ENCODE measurements around the gene PXMP2.
A peak's percentile ranks its signal among the peaks of the same experiment; 100 is the strongest.
"Not testable (repeated sequence)": the region's sequence is repeated elsewhere in the genome, so short reads cannot be mapped to it uniquely, and the experiment has no call there.

Gene PXMP2

DNA sequence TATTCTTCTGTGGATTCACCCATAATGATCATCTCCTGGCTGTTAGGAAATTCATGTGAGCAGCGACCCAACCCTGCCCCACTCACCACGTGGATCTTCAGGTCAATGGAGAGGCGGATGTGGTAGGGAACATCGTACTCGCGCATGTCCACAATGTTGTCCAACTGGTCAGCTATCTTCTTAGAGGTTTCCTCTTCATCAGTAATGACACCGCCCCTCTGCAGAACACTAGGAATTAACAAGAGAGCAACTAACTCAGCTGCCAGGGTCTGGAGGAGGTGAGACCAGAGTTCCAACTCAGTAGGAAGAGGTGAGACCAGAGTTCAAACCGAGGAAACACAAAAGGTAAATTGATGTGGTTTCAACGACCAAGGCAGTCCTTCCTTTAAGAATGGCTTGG, 9.9 kb upstream of the PXMP2 start:
- DNase-seq (ENCODE audit: low read depth): no peak
- no peak overlapping the region for H3K4me3 ChIP-seq (ENCODE audit: low read depth, low read length)
- TF ChIP-seq, protein P1, sequence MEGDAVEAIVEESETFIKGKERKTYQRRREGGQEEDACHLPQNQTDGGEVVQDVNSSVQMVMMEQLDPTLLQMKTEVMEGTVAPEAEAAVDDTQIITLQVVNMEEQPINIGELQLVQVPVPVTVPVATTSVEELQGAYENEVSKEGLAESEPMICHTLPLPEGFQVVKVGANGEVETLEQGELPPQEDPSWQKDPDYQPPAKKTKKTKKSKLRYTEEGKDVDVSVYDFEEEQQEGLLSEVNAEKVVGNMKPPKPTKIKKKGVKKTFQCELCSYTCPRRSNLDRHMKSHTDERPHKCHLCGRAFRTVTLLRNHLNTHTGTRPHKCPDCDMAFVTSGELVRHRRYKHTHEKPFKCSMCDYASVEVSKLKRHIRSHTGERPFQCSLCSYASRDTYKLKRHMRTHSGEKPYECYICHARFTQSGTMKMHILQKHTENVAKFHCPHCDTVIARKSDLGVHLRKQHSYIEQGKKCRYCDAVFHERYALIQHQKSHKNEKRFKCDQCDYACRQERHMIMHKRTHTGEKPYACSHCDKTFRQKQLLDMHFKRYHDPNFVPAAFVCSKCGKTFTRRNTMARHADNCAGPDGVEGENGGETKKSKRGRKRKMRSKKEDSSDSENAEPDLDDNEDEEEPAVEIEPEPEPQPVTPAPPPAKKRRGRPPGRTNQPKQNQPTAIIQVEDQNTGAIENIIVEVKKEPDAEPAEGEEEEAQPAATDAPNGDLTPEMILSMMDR (conservative IDR thresholded peaks at IDR 0.05; ENCODE audit: low read depth, low read length): no peak

DNA sequence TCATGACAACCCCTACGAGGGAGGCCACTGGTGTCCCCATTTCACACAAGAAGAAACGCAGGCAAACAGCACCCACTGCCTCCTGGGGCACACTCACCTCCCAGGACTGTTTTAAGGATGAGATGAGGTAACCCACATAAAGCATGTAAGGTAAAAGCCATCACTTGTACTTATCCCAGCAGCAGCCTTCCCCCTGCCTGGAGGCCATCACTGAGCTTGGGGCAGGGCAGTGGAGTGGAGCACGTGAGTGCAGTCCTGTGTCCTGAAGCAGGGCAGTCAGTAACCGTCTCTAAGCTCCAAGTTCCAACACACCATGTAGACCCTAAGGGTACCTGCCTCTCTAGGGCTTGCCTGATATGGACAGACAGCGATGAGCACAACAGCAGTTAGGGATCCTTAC, 2.0 kb upstream of the PXMP2 start:
- TF ChIP-seq, protein P1 (conservative IDR thresholded peaks at IDR 0.05; ENCODE audit: low read depth, low read length): no peak
- no peak for DNase-seq (ENCODE audit: low read depth)
- H3K4me3 ChIP-seq (ENCODE audit: low read depth, low read length): no peak overlapping the region

DNA sequence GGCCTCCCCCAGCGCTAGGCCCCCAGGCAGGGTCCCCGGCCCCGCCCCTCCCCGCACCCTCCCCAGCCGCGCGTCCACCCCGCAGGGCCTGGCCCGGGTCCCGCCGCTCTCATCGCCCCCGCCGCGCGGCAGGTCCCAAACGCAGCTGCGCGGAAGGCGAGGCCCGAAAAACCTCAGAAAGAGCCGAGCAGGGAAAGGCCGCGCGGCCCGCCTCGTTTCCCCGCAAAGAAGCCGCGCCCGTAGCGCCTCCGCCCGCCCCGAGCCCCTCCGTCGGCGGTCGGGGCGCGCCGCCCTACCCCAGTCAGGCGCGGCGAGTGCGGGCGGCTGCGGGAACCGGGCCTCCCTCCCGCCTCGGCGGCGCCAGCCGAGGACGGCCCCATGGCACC, 569 bp upstream of the PXMP2 start:
- TF ChIP-seq, protein P1 (conservative IDR thresholded peaks at IDR 0.05; ENCODE audit: low read depth, low read length): no peak
- no peak for DNase-seq (ENCODE audit: low read depth)
- peak overlapping the region; percentile 68 for H3K4me3 ChIP-seq (ENCODE audit: low read depth, low read length)

DNA sequence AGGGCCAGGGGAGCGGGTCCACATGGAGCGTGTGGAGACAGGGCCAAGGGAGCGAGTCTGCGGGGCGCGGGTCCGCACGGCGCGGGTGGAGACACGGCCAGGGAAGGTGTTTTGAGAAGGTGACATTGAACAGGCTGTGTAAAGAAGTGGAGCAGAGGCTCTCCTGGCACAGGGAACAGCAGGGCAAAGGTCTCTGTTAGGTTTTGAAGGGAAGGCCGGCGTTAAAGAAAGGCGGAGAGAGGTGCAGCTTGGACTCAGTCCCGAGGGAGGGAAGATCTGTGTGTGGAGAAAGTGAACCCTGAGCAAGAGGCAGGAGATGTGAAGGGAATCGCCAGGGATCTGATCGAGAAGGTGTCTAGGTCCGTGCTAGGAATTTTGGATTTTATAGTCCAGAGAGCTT, 1.8 kb downstream of the PXMP2 start:
- DNase-seq (ENCODE audit: low read depth): no peak
- H3K4me3 ChIP-seq (ENCODE audit: low read depth, low read length): peak overlapping the region; percentile 39

DNA sequence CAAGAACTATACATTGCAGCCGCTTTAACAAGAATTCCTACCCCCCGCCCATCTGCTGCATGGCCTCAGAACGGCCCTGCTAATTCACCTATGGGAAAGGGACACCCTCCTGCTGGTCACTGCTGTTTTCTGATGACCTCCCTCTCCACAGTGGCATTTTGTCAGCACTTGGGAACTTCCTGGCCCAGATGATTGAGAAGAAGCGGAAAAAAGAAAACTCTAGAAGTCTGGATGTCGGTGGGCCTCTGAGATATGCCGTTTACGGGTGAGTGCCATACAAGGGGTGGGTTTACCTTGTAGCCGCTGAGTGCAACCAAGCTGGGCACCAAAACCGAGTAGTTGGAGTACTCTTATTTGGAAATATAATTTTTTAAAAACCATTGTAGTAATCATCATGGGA, 2.7 kb downstream of the PXMP2 start:
- H3K4me3 ChIP-seq (ENCODE audit: low read depth, low read length): no peak overlapping the region
- TF ChIP-seq, protein P1 (conservative IDR thresholded peaks at IDR 0.05; ENCODE audit: low read depth, low read length): no peak
- no peak for DNase-seq (ENCODE audit: low read depth)

More for the DNA sequence above, 1.8 kb downstream of the PXMP2 start:
- TF ChIP-seq, protein P1 (conservative IDR thresholded peaks at IDR 0.05; ENCODE audit: low read depth, low read length): no peak

DNA sequence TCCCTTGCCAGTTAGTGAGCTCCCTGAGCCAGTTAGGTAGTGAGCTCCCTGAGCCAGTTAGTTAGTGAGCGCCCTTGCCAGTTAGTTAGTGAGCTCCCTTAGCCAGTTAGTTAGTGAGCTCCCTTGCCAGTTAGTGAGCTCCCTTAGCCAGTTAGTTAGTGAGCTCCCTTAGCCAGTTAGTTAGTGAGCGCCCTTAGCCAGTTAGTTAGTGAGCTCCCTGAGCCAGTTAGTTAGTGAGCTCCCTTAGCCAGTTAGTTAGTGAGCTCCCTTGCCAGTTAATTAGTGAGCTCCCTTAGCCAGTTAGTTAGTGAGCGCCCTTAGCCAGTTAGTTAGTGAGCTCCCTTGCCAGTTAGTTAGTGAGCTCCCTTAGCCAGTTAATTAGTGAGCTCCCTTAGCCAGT, 4.6 kb downstream of the PXMP2 start:
- H3K4me3 ChIP-seq (ENCODE audit: low read depth, low read length); DNase-seq (ENCODE audit: low read depth): not testable (repeated sequence)

DNA sequence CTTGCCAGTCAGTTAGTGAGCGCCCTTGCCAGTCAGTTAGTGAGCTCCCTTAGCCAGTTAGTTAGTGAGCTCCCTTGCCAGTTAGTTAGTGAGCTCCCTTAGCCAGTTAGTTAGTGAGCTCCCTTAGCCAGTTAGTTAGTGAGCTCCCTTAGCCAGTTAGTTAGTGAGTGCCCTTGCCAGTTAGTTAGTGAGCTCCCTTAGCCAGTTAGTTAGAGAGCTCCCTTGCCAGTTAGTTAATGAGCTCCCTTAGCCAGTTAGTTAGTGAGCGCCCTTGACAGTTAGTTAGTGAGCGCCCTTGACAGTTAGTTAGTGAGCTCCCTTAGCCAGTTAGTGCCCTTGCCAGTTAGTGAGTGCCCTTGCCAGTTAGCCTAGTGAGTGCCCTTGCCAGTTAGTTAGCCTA, 7.5 kb downstream of the PXMP2 start:
- H3K4me3 ChIP-seq (ENCODE audit: low read depth, low read length); DNase-seq (ENCODE audit: low read depth): not testable (repeated sequence)

DNA sequence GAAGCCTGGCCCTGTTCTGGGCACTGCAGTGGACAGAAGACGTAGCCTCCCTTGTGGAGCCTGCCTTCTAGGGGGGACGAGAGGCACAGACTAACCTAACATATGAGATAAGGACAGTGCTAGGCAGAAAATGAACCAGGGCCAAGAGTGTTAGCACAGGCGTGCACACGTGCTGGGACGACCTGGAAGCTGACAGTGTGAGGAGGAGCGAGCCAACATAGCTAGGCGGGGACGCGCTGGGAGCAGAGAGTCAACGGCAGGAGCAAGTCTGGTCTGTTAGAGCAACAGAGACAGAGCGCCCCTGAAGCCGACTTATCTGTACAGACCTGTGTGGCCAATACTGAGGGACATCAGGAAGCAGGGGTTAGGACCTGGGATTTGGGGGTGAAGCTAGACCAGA, 8.0 kb downstream of the PXMP2 start:
- DNase-seq (ENCODE audit: low read depth): no peak
- TF ChIP-seq, protein P1 (conservative IDR thresholded peaks at IDR 0.05; ENCODE audit: low read depth, low read length): no peak
- no peak overlapping the region for H3K4me3 ChIP-seq (ENCODE audit: low read depth, low read length)

Measured in choroid plexus epithelial cell (primary cell).